NB4 (cell line): ENCODE data around the gene PCDHGA6.

ENCODE experiments used
- CTCF ChIP-seq: IDR thresholded peaks from one replicate; pipeline ENCODE4 v1.5.1; 2012; ENCODE audit warnings: low read depth, low read length
- POLR2A ChIP-seq: IDR thresholded peaks from 2 replicates; pipeline ENCODE4 v1.6.1; 2011; ENCODE audit warnings: mild to moderate bottlenecking; ENCODE audit not compliant: insufficient read length; ENCODE audit errors: extremely low read depth

GRCh38 chr5:141355641-141356040 lies 18.1 kb upstream of the PCDHGA6 start:
- TF ChIP-seq CTCF (no peak), POLR2A (no peak)
